ENCODE measurements around the gene TM4SF1.

TM4SF1 gene

GRCh38 chr3:149332227-149332765 lies 45.2 kb downstream of the TM4SF1 start:
- Mint-ChIP-seq H3K36me3 (ENCODE audit: low read depth) (no peaks in the 10 kb centered on the region), H3K4me1 (ENCODE audit: low read depth) (no peaks in the 10 kb centered on the region), H3K9me3 (no peaks in the 10 kb centered on the region), H3K27ac (no peak overlapping the region), H3K27me3 (no peaks in the 10 kb centered on the region), H3K4me3 (no peak overlapping the region)
- intact Hi-C loops (cut with micrococcal nuclease) = no loop called here

GRCh38 chr3:149331396-149331795 lies 46.1 kb downstream of the TM4SF1 start:
- Mint-ChIP-seq H3K27me3 (no peaks in the 10 kb centered on the region), H3K9me3 (no peaks in the 10 kb centered on the region), H3K4me1 (ENCODE audit: low read depth) (no peaks in the 10 kb centered on the region), H3K27ac (no peak overlapping the region), H3K36me3 (ENCODE audit: low read depth) (no peaks in the 10 kb centered on the region), H3K4me3 (no peak overlapping the region)
- intact Hi-C loops (cut with micrococcal nuclease) = no loop called here

- Mint-ChIP-seq H3K9me3 (no peaks in the 10 kb centered on the region), H3K27me3 (no peaks in the 10 kb centered on the region), H3K36me3 (ENCODE audit: low read depth) (no peaks in the 10 kb centered on the region), H3K27ac (no peak overlapping the region), H3K4me3 (no peak overlapping the region), H3K4me1 (ENCODE audit: low read depth) (no peaks in the 10 kb centered on the region)
- intact Hi-C loops (cut with micrococcal nuclease) = no loop called here
Measured at GRCh38 chr3:149330609-149331331, 46.7 kb downstream of the TM4SF1 start.

GRCh38 chr3:149327156-149327555 lies 50.3 kb downstream of the TM4SF1 start:
- Mint-ChIP-seq H3K36me3 (ENCODE audit: low read depth) (no peaks in the 10 kb centered on the region), H3K27me3 (no peaks in the 10 kb centered on the region), H3K27ac (no peak overlapping the region), H3K4me3 (no peak overlapping the region), H3K4me1 (ENCODE audit: low read depth) (no peaks in the 10 kb centered on the region), H3K9me3 (no peaks in the 10 kb centered on the region)
- intact Hi-C loops (cut with micrococcal nuclease) = no loop called here

GRCh38 chr3:149325581-149325980 lies 51.9 kb downstream of the TM4SF1 start:
- H3K27ac Mint-ChIP-seq = no peak overlapping the region
- intact Hi-C loops (cut with micrococcal nuclease) = no loop called here
- H3K9me3 Mint-ChIP-seq = no peaks in the 10 kb centered on the region
- no peaks in the 10 kb centered on the region for H3K4me1 Mint-ChIP-seq (ENCODE audit: low read depth)
- H3K27me3 Mint-ChIP-seq = no peaks in the 10 kb centered on the region
- no peaks in the 10 kb centered on the region for H3K36me3 Mint-ChIP-seq (ENCODE audit: low read depth)
- no peak overlapping the region for H3K4me3 Mint-ChIP-seq

- H3K4me1 Mint-ChIP-seq (ENCODE audit: low read depth) = no peaks in the 10 kb centered on the region
- intact Hi-C loops (cut with micrococcal nuclease) = no loop called here
- no peak overlapping the region for H3K27ac Mint-ChIP-seq
- no peak overlapping the region for H3K4me3 Mint-ChIP-seq
- no peaks in the 10 kb centered on the region for H3K36me3 Mint-ChIP-seq (ENCODE audit: low read depth)
- H3K27me3 Mint-ChIP-seq = no peaks in the 10 kb centered on the region
- H3K9me3 Mint-ChIP-seq = no peaks in the 10 kb centered on the region
Measured at GRCh38 chr3:149324332-149324731, 53.1 kb downstream of the TM4SF1 start.

- no peaks in the 10 kb centered on the region for H3K27me3 Mint-ChIP-seq
- H3K9me3 Mint-ChIP-seq = no peaks in the 10 kb centered on the region
- no peaks in the 10 kb centered on the region for H3K36me3 Mint-ChIP-seq (ENCODE audit: low read depth)
- no peak overlapping the region for H3K4me3 Mint-ChIP-seq
- intact Hi-C loops (cut with micrococcal nuclease) = no loop called here
- no peak overlapping the region for H3K27ac Mint-ChIP-seq
- H3K4me1 Mint-ChIP-seq (ENCODE audit: low read depth) = no peaks in the 10 kb centered on the region
Measured at GRCh38 chr3:149321640-149322039, 55.8 kb downstream of the TM4SF1 start.

GRCh38 chr3:149321136-149321535 lies 56.3 kb downstream of the TM4SF1 start:
- no peaks in the 10 kb centered on the region for H3K4me1 Mint-ChIP-seq (ENCODE audit: low read depth)
- intact Hi-C loops (cut with micrococcal nuclease) = no loop called here
- no peaks in the 10 kb centered on the region for H3K36me3 Mint-ChIP-seq (ENCODE audit: low read depth)
- no peaks in the 10 kb centered on the region for H3K27me3 Mint-ChIP-seq
- H3K4me3 Mint-ChIP-seq = no peak overlapping the region
- no peak overlapping the region for H3K27ac Mint-ChIP-seq
- H3K9me3 Mint-ChIP-seq = no peaks in the 10 kb centered on the region

GRCh38 chr3:149319750-149320149 lies 57.7 kb downstream of the TM4SF1 start:
- H3K36me3 Mint-ChIP-seq (ENCODE audit: low read depth) = no peaks in the 10 kb centered on the region
- no peaks in the 10 kb centered on the region for H3K9me3 Mint-ChIP-seq
- no peaks in the 10 kb centered on the region for H3K27me3 Mint-ChIP-seq
- H3K27ac Mint-ChIP-seq = no peak overlapping the region
- H3K4me1 Mint-ChIP-seq (ENCODE audit: low read depth) = no peaks in the 10 kb centered on the region
- intact Hi-C loops (cut with micrococcal nuclease) = no loop called here
- H3K4me3 Mint-ChIP-seq = no peak overlapping the region
